Fibroblast of lung (primary cell): ENCODE measurements around the gene BIRC7. TPM values are rescaled to one million over a fixed set of nuclear protein-coding genes. Genes with fewer than 3 reads are reported as not detected.

Experiments
- DNase-seq, 2 donors: peaks; one replicate each; pipeline versions ENCODE4 v3.0.0 to v3.0.0-alpha.2; 2010; ENCODE audit warnings: low read depth in 2 of 2
- H2AFZ ChIP-seq: 2 replicates; pipeline ENCODE4 v1.5.1; 2012; ENCODE audit warnings: low read length, control low read depth, inconsistent platforms
- H3K27ac ChIP-seq: 2 replicates; pipeline ENCODE4 v1.5.1; 2011; ENCODE audit warnings: low read length, control low read depth; ENCODE audit not compliant: insufficient read depth
- H3K27me3 ChIP-seq: 2 replicates; pipeline ENCODE4 v1.5.1; 2011; ENCODE audit warnings: mild to moderate bottlenecking, low read length; ENCODE audit not compliant: control insufficient read depth, insufficient read depth
- H3K36me3 ChIP-seq: 2 replicates; pipeline ENCODE4 v1.5.1; 2011; ENCODE audit warnings: low read length; ENCODE audit not compliant: control insufficient read depth, insufficient read depth
- H3K4me1 ChIP-seq: 2 replicates; pipeline ENCODE4 v1.5.1; 2011; ENCODE audit warnings: low read length; ENCODE audit not compliant: control insufficient read depth, insufficient read depth; ENCODE audit errors: extremely low read depth
- H3K4me2 ChIP-seq: 2 replicates; pipeline ENCODE4 v1.5.1; 2011; ENCODE audit warnings: low read length, control low read depth; ENCODE audit not compliant: insufficient read depth; ENCODE audit errors: extremely low read depth
- H3K4me3 ChIP-seq, 4 experiments: fragments of 200-600 bp in 1 of 4; sonication (generic) in 1 of 4; replicated peaks in 1 of 4; 2 replicates each; pipeline ENCODE4 v1.5.1; 2011 to 2016; ENCODE audit warnings: low read length in 4 of 4, low read depth in 3 of 4, mild to moderate bottlenecking in 3 of 4, control low read depth in 2 of 4, inconsistent platforms in 1 of 4, mixed read lengths in 1 of 4; ENCODE audit not compliant: insufficient read depth in 1 of 4; ENCODE audit errors: control extremely low read depth in 1 of 4
- H3K79me2 ChIP-seq: 2 replicates; pipeline ENCODE4 v1.5.1; 2012; ENCODE audit warnings: mild to moderate bottlenecking, low read length, inconsistent platforms; ENCODE audit not compliant: control insufficient read depth, insufficient read depth
- H3K9ac ChIP-seq: 2 replicates; pipeline ENCODE4 v1.5.1; 2011; ENCODE audit warnings: mild to moderate bottlenecking, low read length, control low read depth; ENCODE audit not compliant: insufficient read depth
- H3K9me3 ChIP-seq: 2 replicates; pipeline ENCODE4 v1.5.1; 2012; ENCODE audit warnings: low read depth, low read length; ENCODE audit not compliant: control insufficient read depth, insufficient read depth
- H4K20me1 ChIP-seq: 2 replicates; pipeline ENCODE4 v1.5.1; 2011; ENCODE audit warnings: low read length; ENCODE audit not compliant: control insufficient read depth, insufficient read depth; ENCODE audit errors: extremely low read depth
- CTCF ChIP-seq, 2 donors: IDR thresholded peaks in 1 of 2; conservative IDR thresholded peaks in 1 of 2; 1 replicate in 1 of 2; 2 replicates in 1 of 2; pipeline ENCODE4 v1.5.1; 2011 to 2012; ENCODE audit warnings: low read length in 2 of 2, control low read depth in 1 of 2, inconsistent platforms in 1 of 2, low read depth in 1 of 2, mild to moderate bottlenecking in 1 of 2
- EZH2 ChIP-seq: IDR thresholded peaks from 2 replicates; pipeline ENCODE4 v1.5.1; 2012; ENCODE audit warnings: low read length, control low read depth, mild to moderate bottlenecking; ENCODE audit errors: missing control alignments
- polyA plus RNA-seq, 2 donors: library from polyadenylated mRNA; depleted of rRNA in 1 of 2; stranded (reverse) in 1 of 2; unstranded in 1 of 2; fragments of >200 nt; gene quantifications; 2 replicates each; pipeline ENCODE4 v1.2.1, GENCODE V29; 2011 to 2012; ENCODE audit warnings: missing spikeins in 1 of 2
- total RNA-seq: library from RNA; depleted of rRNA; stranded (reverse); fragments of >200 nt; gene quantifications from 2 replicates; pipeline ENCODE4 v1.2.1, GENCODE V29; 2014

Gene BIRC7
- total and polyA plus RNA-seq, 2 donors (not counting 1 experiment from before 2014, with no cell fraction given), result not detected

- no peak for DNase-seq
- no peaks in the 10 kb centered on the region for H3K36me3 ChIP-seq
- H3K4me2 ChIP-seq, result no peak overlapping the region
- peaks cover 47% of the 10 kb centered on the region for H3K27me3 ChIP-seq
- no peaks in the 10 kb centered on the region for H4K20me1 ChIP-seq
- no peak overlapping the region for H2AFZ ChIP-seq
- no peak overlapping the region for H3K4me3 ChIP-seq
- no peaks in the 10 kb centered on the region for H3K4me1 ChIP-seq
- no peaks in the 10 kb centered on the region for H3K79me2 ChIP-seq
- H3K9me3 ChIP-seq, result no peaks in the 10 kb centered on the region
- H3K27ac ChIP-seq, result no peak overlapping the region
- H3K9ac ChIP-seq, result no peak overlapping the region
- TF ChIP-seq EZH2, result no peak
- TF ChIP-seq CTCF (conservative IDR thresholded peaks at IDR 0.05 in 1 of 2, IDR thresholded peaks at IDR 0.05 in 1 of 2; ENCODE audit: low read depth in 1 of 2, low read length in 2 of 2), result no peak
Observed at GRCh38 chr20:63259734-63260460, 24.2 kb downstream of the BIRC7 start.

- DNase-seq, result no peak
- peaks cover 41% of the 10 kb centered on the region for H3K27me3 ChIP-seq
- H3K9me3 ChIP-seq, result no peaks in the 10 kb centered on the region
- TF ChIP-seq CTCF (conservative IDR thresholded peaks at IDR 0.05 in 1 of 2, IDR thresholded peaks at IDR 0.05 in 1 of 2; ENCODE audit: low read depth in 1 of 2, low read length in 2 of 2) (no peak), EZH2 (no peak)
- no peaks in the 10 kb centered on the region for H3K4me1 ChIP-seq
- H3K27ac ChIP-seq, result no peak overlapping the region
- H4K20me1 ChIP-seq, result no peaks in the 10 kb centered on the region
- no peak overlapping the region for H2AFZ ChIP-seq
- no peak overlapping the region for H3K4me3 ChIP-seq
- no peaks in the 10 kb centered on the region for H3K36me3 ChIP-seq
- no peak overlapping the region for H3K9ac ChIP-seq
- no peak overlapping the region for H3K4me2 ChIP-seq
- no peaks in the 10 kb centered on the region for H3K79me2 ChIP-seq
Observed at GRCh38 chr20:63260521-63260920, 24.8 kb downstream of the BIRC7 start.

- Histone ChIP-seq H3K27me3 (peaks cover 40% of the 10 kb centered on the region), H3K9ac (no peak overlapping the region), H3K4me2 (no peak overlapping the region), H3K79me2 (no peaks in the 10 kb centered on the region), H3K4me3 (no peak overlapping the region), H3K4me1 (no peaks in the 10 kb centered on the region), H3K27ac (no peak overlapping the region), H4K20me1 (no peaks in the 10 kb centered on the region), H3K36me3 (no peaks in the 10 kb centered on the region), H2AFZ (no peak overlapping the region), H3K9me3 (no peaks in the 10 kb centered on the region)
- TF ChIP-seq EZH2 (peak; percentile 17), CTCF (conservative IDR thresholded peaks at IDR 0.05 in 1 of 2, IDR thresholded peaks at IDR 0.05 in 1 of 2; ENCODE audit: low read depth in 1 of 2, low read length in 2 of 2) (no peak)
- peak in 1 of 2 donors; percentile 17 for DNase-seq
Observed at GRCh38 chr20:63261060-63261794, 25.5 kb downstream of the BIRC7 start.
